K562 (cell line): ENCODE data around the gene ZNF780B. TPM values are rescaled to one million over a fixed set of nuclear protein-coding genes. Genes with fewer than 3 reads are reported as not detected.

Source experiments
- CBX1 ChIP-seq: sonication (generic); IDR thresholded peaks from 2 replicates; pipeline ENCODE4 v1.6.1; 2016; ENCODE audit warnings: antibody characterized with exemption, low read depth, mild to moderate bottlenecking
- ETV6 ChIP-seq, 3 experiments: fragments of 150-350 bp in 1 of 3; sonication (generic) in 1 of 3; formaldehyde crosslinking in 1 of 3; IDR thresholded peaks; 2 replicates each; pipeline versions ENCODE4 v1.6.1 to v1.8.0; 2014 to 2022; ENCODE audit warnings: borderline replicate concordance in 2 of 3, low read depth in 2 of 3, antibody characterized with exemption in 1 of 3, low read length in 1 of 3, mild to moderate bottlenecking in 1 of 3, missing genetic modification reagents in 1 of 3
- GABPB1 ChIP-seq: sonication (generic); formaldehyde crosslinking; IDR thresholded peaks from 2 replicates; pipeline ENCODE4 v1.8.0; 2022; ENCODE audit warnings: mild to moderate bottlenecking, missing genetic modification reagents
- HIVEP1 ChIP-seq: fragments of 250-450 bp; sonication (Bioruptor Pico); IDR thresholded peaks from 2 replicates; pipeline ENCODE4 v1.4.0; 2020; ENCODE audit warnings: mild to moderate bottlenecking
- HNRNPL ChIP-seq: fragments of 200-400 bp; formaldehyde crosslinking; IDR thresholded peaks from 2 replicates; pipeline ENCODE4 v1.6.1; 2017; ENCODE audit warnings: low read depth, mild to moderate bottlenecking, low read length
- KLF6 ChIP-seq: fragments of 250-450 bp; sonication (Bioruptor Pico); IDR thresholded peaks from 2 replicates; pipeline ENCODE4 v1.4.0; 2020; ENCODE audit warnings: mild to moderate bottlenecking, moderate library complexity, borderline replicate concordance
- RREB1 ChIP-seq: fragments of 250-450 bp; sonication (Bioruptor Pico); IDR thresholded peaks from 2 replicates; pipeline ENCODE4 v1.4.0; 2020
- SP1 ChIP-seq: sonication (generic); formaldehyde crosslinking; IDR thresholded peaks from 2 replicates; pipeline ENCODE4 v1.8.1; 2022; ENCODE audit warnings: mild to moderate bottlenecking, missing genetic modification reagents
- SRF ChIP-seq, 2 experiments: fragments of 250-450, 450-650 bp in 1 of 2; sonication (Bioruptor Pico) in 1 of 2; sonication (generic) in 1 of 2; formaldehyde crosslinking; IDR thresholded peaks; 2 replicates each; pipeline versions ENCODE4 v1.5.0 to v1.5.1; 2020 to 2022; ENCODE audit warnings: mild to moderate bottlenecking in 1 of 2, missing genetic modification reagents in 1 of 2
- U2AF1 ChIP-seq: fragments of 200-400 bp; formaldehyde crosslinking; optimal IDR thresholded peaks from 2 replicates; pipeline ENCODE3; 2017; ENCODE audit warnings: mild to moderate bottlenecking, low read depth, low read length, moderate library complexity
- ZBTB49 ChIP-seq: sonication (generic); formaldehyde crosslinking; IDR thresholded peaks from 2 replicates; pipeline ENCODE4 v1.8.0; 2022; ENCODE audit warnings: missing genetic modification reagents, mild to moderate bottlenecking, borderline replicate concordance
- ZNF449 ChIP-seq: fragments of 250-450 bp; sonication (Bioruptor Pico); IDR thresholded peaks from 2 replicates; pipeline ENCODE4 v1.8.0; 2022; ENCODE audit warnings: moderate library complexity, mild to moderate bottlenecking, inconsistent platforms
- ZNF717 ChIP-seq: fragments of 250-450 bp; sonication (Bioruptor Pico); IDR thresholded peaks from 2 replicates; pipeline ENCODE4 v1.5.0; 2021
- polyA plus RNA-seq, 8 experiments: library from polyadenylated mRNA; depleted of rRNA in 4 of 8; stranded (reverse) in 5 of 8; unstranded in 3 of 8; fragments of >200 nt; fragmentation: Nextera tagmentation in 2 of 8; fragmentation: Illumina TruSeq in 1 of 8; extraction: Ambion mirVana in 2 of 8; extraction: Trizol in 1 of 8; gene quantifications; 2 replicates each; pipeline versions ENCODE4 v1.2.1 to v1.2.3, GENCODE V29; 2011 to 2014; ENCODE audit warnings: inconsistent platforms in 1 of 8, missing spikeins in 1 of 8
- total RNA-seq, 7 experiments: library from RNA; depleted of rRNA in 6 of 7; stranded (reverse); fragments of >200 nt in 6 of 7; fragmentation: Illumina TruSeq in 2 of 7; extraction: Trizol in 2 of 7; gene quantifications; 2 replicates each; pipeline versions ENCODE4 v1.2.1 to v1.2.3, GENCODE V29; 2011 to 2021; ENCODE audit warnings: low replicate concordance in 1 of 7
- TF ChIP-seq, protein P1 (sequence below): fragments of 450-650 bp; formaldehyde crosslinking; IDR thresholded peaks from 2 replicates; pipeline ENCODE4 v1.4.0; 2022; ENCODE audit warnings: missing genetic modification characterization

Gene ZNF780B
- total and polyA plus RNA-seq, 9 of the 15 experiments (the other 6 are each of a cell fraction or from before 2014, with no cell fraction given), result 3.9 to 18.4 (median 8.8) TPM

DNA sequence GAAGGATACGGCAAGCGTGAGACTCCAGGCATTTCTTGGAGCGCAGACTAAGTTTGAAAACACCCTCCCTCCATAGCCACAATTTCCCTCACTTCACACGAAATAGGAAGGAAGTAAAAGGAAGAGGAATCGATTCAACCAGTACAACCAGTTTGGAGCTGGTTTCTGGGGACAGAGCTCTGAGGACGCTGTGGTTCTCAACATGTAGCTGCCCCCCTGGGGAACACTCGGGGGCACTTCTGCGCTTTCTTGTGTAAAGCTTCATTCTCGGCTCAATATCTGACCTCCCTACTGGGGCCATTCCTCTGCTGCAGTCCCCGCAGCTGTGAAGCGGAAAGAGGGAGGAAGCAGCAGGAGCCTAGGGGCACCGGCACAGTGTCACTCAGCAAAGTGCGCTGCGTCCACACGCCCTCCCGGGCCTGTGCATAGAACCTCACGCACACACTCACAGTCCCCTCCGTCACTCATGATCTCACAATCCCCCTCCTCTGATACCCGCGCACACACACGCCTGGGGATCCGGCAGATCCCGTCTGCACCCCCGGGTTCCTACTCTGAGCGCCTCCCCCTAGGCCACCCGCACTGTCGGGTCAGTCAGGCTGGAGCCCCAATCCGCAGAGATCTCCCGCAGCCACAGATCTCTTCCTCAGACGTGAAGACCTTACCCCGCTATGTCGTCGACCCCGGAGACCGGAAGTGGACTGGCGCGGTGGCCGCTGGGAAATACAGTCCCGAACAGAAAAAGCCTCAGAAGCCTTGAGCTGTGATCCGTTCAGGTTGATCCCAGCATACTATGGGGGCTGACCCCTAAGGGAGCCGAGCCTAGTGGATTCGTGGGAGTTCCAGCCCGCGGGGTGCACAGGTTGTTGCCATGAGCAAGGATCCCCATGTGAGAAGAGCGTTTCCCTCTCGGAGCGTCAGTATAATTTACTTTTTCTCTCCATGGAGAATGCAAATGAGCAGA is 34.5 kb upstream of the ZNF780B start, which contains the start of gene ZNF780A (continued):
- TF ChIP-seq RREB1 (CRISPR knock-in tag) (no peak), HIVEP1 (CRISPR knock-in tag) (no peak), ZBTB49 (CRISPR knock-in tag) (0 out of 2 replicates have a peak, but pooled peaks have one; percentile 86), GABPB1 (CRISPR knock-in tag) (peak; percentile 89; the same call in 1 of the 2 replicates), SP1 (CRISPR knock-in tag) (peak; percentile 21; the same call in 1 of the 2 replicates), ZNF449 (CRISPR knock-in tag) (no peak), U2AF1 (no peak), ETV6 (IDR thresholded peaks at IDR 0.05; ENCODE audit: borderline replicate concordance in 1 of 2, low read depth in 2 of 2, low read length in 1 of 2) (peak; percentile 40 to 82; a peak in 3 of 4 replicates), ETV6 (CRISPR knock-in tag; IDR thresholded peaks at IDR 0.05; ENCODE audit: borderline replicate concordance) (no peak), KLF6 (CRISPR knock-in tag) (no peak), SRF (CRISPR knock-in tag; IDR thresholded peaks at IDR 0.05) (peak in 1 of 2 experiments; percentile 74; a peak in 1 of 4 replicates), CBX1 (no peak; the same call in 1 of the 2 replicates), HNRNPL (no peak), ZNF717 (CRISPR knock-in tag) (no peak)
- TF ChIP-seq, protein P1, sequence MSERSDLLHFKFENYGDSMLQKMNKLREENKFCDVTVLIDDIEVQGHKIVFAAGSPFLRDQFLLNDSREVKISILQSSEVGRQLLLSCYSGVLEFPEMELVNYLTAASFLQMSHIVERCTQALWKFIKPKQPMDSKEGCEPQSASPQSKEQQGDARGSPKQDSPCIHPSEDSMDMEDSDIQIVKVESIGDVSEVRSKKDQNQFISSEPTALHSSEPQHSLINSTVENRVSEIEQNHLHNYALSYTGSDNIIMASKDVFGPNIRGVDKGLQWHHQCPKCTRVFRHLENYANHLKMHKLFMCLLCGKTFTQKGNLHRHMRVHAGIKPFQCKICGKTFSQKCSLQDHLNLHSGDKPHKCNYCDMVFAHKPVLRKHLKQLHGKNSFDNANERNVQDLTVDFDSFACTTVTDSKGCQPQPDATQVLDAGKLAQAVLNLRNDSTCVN, result no peak
